GM12872 (cell line): ENCODE results near the gene BPIFA1.

ENCODE experiments used
- TF ChIP-seq, protein P1 (sequence below): IDR thresholded peaks from 3 replicates; pipeline ENCODE4 v1.5.1; 2011; ENCODE audit warnings: low read depth, mild to moderate bottlenecking, low read length, moderate library complexity; ENCODE audit not compliant: insufficient read depth

BPIFA1 gene

DNA sequence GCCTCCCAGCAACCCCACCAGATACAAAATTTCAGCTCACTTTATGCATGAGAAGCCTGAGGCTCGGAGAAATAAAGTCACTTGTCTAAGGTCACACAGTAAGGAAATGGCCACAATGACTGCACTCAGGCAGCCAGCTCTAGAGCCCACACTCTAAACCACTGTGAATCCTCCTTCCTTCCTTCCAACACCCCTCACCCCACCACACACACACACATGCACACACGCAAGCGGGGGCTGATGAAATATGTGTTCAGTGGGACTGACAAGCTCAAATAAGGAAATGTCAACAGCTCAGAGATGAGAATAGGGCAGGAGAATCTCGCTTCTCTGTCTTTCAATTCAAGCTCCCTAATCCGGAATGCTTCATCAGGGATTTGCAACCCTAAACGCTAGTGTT lies 6.0 kb upstream of the BPIFA1 start:
- TF ChIP-seq, protein P1, sequence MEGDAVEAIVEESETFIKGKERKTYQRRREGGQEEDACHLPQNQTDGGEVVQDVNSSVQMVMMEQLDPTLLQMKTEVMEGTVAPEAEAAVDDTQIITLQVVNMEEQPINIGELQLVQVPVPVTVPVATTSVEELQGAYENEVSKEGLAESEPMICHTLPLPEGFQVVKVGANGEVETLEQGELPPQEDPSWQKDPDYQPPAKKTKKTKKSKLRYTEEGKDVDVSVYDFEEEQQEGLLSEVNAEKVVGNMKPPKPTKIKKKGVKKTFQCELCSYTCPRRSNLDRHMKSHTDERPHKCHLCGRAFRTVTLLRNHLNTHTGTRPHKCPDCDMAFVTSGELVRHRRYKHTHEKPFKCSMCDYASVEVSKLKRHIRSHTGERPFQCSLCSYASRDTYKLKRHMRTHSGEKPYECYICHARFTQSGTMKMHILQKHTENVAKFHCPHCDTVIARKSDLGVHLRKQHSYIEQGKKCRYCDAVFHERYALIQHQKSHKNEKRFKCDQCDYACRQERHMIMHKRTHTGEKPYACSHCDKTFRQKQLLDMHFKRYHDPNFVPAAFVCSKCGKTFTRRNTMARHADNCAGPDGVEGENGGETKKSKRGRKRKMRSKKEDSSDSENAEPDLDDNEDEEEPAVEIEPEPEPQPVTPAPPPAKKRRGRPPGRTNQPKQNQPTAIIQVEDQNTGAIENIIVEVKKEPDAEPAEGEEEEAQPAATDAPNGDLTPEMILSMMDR, result no peak

DNA sequence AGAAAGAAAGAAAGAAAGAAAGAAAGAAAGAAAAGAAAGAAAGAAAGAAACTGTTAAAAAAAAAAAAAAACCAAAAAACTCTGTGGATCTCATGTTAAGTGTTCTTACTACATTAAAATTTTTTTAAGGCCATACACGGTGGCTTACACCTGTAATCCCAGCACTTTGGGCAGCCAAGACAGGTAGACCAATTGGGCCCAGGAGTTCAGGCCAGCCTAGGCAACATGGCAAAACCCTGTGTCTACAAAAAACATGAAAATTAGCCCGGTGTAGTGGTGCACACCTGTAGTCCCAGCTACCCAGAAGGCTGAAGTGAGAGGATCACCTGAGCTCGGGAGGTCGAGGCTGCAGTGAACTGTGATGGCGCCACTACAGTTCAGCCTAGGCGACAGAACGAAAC lies 4.6 kb upstream of the BPIFA1 start:
- TF ChIP-seq, protein P1, result no peak

DNA sequence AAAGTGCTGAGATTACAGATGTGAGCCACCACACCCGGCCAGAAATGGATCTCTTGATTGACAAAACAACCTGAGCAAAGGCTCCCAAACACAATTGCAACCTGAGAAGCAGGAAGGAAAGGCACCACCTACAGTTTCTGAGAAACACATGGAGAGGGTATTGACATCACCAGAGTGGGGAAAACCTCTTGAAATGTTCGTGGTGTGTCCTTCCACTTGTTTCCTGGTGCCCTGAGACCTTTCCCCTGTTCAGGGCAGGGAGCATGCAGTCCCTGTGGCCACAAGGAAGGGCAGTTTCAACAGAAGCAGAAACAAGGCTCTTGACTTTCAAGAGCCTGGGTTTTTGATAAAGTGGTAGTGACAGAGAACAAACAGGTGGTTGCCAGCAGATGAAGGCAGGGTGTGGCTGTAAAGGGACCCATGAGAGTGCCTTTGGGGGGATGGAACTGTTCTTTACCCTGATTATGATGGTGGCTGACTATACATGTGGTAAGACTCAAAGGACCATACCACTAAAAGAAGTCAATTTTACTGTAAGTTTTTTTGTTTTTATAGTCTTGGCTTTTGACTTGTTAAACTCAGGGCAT lies 3.2 kb upstream of the BPIFA1 start:
- TF ChIP-seq, protein P1, result no peak

DNA sequence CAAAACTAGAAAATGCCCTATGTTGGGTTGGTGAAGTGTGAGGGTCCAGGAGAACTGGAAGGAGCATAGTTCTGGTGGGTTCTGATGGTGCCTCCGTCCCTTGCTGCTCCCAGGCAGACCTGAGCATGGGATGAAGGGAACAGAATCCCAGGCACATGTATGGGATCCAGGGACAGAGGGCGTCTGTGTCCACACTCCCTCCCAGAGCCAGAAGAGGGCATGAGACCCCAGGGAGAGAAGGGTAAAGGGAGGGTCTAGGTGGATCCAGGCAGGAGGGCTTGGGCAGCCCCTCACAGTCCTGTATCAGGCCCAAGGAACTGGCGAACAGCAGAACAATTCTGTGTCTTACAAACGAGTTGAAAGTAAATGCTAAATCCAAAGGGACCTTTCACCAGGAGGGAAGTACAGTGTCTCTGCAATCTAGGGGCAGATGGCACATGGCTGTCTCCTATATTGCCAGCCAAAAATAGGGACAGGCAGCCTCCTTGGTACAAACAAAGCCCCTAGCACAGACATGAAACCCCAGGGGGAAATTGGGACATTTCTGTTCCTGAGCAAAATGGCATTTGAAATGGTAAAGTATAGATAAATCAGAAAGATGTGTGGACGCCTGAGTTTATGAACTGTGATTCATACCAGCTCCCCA lies 2.5 kb upstream of the BPIFA1 start:
- TF ChIP-seq, protein P1, result no peak

DNA sequence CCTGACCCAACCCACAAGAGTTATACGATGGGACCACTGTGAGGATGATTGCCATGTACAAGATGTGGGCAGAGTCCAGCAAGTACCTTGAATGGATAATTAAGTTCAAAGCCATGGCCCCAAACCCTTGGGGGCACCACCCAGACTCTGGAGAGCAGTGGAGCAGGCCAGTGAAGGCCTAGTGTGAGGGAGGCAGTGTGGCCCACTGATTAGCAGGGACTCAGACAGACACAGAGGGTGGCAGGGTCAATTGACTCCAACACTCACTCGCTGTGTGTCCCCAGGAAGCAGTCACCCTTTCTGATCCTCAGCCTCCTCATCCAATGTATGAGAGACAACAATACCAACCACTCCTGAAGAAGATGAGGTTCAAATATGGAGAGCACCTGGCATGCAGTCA lies 1.7 kb upstream of the BPIFA1 start:
- TF ChIP-seq, protein P1, result no peak

DNA sequence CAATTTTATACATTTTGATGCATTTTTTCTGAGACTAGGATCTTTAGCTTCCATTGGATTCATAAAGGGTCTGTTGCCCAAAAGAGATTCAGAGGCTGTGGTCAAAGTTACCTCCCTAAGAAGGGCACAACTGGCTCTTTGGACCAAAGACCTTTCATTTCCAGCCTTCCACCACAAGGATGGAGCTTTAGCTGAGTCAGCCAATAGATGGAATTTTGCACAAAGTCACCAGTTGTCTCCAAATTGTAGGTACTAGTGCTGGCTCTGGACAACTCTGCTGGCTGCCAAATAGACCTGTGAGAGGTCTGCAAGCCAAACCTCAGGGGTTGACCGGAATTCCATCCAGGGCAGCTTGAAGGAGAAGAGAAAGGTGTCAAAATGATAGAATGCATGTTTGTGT lies 555 bp downstream of the BPIFA1 start:
- TF ChIP-seq, protein P1, result no peak

DNA sequence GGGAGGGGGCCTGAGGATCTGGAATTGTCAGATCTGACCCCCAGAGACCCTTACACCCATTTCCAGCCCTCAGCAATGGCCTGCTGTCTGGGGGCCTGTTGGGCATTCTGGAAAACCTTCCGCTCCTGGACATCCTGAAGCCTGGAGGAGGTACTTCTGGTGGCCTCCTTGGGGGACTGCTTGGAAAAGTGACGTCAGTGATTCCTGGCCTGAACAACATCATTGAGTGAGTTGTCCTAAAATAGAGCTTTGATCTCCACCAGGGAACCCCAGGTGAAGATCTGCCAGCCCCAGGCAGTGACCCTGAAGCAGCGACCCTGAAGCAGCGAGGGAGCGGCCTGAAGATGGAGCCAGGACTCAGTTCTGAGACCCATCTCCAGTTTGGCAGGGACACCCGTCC lies 2.2 kb downstream of the BPIFA1 start:
- TF ChIP-seq, protein P1, result no peak
